ENCODE data around the gene AANAT. TPM values are rescaled to one million over a fixed set of nuclear protein-coding genes. Genes with fewer than 3 reads are reported as not detected.

AANAT gene
- total RNA-seq: not detected
- long read RNA-seq: 0 reads

DNA sequence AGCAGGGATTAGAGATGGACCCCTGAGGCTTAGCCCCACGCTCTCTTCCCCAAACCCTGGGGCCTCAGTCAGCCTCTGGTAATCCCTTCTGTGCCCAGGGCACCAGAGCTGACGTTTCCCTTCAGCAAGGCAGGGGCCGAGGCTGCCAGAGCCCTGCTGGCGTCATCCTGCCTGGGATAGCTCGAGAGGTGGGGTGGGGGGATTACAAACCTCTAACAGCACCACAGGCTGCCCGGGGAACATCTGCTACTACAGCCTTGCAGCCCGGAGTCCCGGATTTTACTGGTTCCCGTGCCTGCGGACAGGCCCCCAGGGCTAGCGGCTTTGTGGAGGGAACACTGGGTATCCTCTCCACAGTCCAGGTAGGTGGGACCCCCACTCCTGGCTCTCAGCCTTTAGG lies at the start of gene AANAT:
AANAT (plus strand) TSS at position 238 of the 400 bp plus-strand sequence. CDS start 1,144 bp downstream, outside the sequence.
- ATAC-seq (no peak), DNase-seq (no peak)
- intact Hi-C loops (cut with DNase I): no loop called here

DNA sequence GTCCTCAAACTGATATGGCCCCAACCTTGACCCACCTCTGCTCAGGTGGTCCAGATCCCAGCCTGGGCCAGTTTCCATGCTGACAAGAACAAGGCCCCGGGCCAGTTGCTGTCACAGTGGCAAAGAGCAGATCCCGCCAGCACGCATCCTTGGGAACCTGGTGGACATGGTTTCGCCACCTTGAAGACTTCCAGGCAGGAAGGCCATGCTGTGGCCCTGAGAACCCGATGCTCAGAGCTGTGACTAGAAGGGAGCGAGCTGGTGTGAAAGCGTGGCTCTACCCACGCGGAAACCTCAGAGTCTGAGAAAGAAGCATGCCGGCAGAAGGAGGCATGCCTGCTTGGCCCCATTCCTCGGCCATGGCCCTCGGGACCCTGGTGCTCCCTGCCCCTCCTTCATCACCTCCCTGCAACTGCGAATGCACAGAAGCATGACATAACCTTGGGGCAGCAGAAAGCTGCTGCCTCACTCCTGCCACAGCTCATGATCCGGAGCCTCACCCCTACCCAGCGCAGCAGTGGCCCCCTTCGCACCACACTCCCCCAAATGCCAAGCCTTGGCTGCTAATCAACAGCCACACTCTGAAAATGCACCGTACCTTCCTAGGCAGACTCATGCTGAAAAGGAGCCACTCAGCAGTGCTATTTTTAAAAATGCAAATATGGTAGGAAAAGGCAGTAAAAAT lies 47.7 kb upstream of the AANAT start:
- intact Hi-C loops (cut with DNase I): no loop called here
- DNase-seq (no peak), ATAC-seq (peak; percentile 18 to 34)

DNA sequence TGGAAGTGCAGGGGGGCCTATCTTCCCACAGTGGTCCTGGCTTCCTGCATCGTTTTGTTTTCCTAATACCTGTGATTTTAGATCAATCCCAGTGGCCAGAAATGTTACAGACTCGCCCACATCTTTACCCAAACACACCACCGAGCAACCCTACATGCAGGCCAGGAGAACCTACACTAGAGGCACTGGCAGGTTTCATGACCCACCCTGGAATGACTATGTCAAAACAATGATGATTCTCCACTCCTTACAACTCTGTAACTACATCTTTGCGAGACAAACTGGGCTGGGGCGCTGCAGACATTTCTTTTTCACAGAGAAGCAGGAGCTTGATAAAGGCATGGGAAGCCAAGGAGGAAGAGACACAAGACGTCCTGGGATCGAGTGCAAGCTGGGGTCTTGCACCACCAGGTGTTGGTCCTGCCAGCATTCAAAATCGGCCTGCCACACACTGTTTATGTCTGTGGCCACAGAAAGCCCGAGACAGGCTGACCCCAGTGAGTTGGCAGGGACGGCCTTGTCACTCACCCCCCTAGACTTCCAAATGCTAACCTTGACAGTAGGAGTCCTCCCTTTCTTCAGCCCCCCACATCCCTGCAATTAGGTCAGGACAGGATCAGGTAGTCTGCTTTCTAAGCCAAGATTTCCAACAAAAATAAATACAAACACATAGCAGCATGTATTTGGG lies 46.9 kb upstream of the AANAT start:
- DNase-seq (no peak), ATAC-seq (no peak)
- intact Hi-C loops (cut with DNase I): no loop called here

DNA sequence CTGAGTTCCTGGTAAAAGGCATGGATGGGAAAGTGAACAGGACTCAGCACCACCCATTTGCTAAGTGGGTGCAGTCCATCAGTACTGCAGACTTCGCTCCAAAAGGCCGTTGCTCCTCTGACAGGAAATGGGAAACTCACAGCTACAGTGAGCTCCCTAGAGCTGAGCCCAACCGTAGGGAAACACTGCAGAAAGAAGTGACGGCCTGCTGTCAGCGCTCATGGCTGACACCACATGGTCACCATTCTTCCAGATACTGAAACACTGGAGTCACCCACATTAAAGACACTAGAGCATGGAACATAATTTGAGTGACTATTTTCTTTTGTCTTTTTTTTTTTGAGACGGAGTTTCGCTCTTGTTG lies 46.4 kb upstream of the AANAT start:
- DNase-seq: peak; percentile 56
- intact Hi-C loops (cut with DNase I): no loop called here
- peak; percentile 83 to 90 for ATAC-seq

DNA sequence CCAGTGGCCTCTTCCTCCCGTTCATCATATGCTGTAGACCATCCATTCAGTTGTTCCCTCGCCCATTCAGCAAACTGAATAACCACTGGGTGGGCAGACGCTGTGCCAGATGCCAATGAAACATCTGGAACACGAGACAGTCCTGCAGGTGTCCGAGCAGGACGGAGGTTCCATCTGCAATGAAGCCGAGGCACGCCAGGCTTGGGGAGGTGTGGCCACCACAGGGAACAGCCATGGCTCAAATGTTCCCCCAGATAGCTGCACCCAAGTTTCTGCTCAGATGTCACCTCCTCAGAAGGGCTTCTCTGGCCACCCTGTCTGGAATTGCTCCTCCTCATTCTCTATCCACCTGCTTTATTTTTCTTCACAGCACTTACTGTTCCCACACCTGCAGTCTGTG lies 45.0 kb upstream of the AANAT start:
- intact Hi-C loops (cut with DNase I): no loop called here
- ATAC-seq (no peak), DNase-seq (no peak)

DNA sequence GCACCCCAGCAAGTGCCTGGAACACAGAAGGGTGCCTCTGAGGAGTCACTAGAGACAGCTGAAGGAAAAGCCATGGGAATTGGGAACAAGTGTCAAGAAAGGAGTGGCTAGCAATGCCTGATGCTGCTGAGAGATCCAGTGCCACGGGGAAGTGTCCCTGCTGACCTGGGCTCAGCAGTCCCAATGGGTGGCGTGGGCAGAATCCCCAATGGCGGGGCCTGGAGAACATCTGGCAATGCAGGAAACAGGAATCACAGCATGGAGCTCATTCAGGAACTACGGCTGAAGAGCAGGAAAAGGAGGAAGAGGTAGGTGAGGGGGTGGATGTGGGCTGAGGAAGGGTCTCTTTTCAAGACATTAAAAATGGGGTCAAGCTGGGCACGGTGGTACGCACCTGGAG lies 44.5 kb upstream of the AANAT start:
- ATAC-seq (no peak), DNase-seq (no peak)
- intact Hi-C loops (cut with DNase I): no loop called here

DNA sequence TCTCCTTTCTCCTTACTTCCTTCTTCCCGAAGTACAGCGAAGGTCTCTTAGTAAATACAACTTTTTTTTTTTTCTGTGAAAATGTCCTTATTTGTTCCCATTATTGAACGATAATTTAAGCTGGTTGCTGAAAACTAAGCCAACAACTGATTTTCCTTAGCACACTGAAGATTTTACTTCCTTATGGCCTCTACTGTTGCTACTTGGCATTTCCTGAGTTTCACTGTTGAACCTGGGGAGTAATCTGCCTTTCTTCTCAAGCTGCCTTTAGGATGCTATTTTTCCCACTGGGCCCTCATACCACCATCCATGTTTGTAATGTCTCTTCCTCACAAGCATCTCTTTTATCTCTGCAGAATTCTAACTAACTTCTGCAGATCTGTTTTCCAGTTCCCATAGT lies 40.5 kb upstream of the AANAT start:
- ATAC-seq (no peak), DNase-seq (no peak)
- intact Hi-C loops (cut with DNase I): no loop called here

DNA sequence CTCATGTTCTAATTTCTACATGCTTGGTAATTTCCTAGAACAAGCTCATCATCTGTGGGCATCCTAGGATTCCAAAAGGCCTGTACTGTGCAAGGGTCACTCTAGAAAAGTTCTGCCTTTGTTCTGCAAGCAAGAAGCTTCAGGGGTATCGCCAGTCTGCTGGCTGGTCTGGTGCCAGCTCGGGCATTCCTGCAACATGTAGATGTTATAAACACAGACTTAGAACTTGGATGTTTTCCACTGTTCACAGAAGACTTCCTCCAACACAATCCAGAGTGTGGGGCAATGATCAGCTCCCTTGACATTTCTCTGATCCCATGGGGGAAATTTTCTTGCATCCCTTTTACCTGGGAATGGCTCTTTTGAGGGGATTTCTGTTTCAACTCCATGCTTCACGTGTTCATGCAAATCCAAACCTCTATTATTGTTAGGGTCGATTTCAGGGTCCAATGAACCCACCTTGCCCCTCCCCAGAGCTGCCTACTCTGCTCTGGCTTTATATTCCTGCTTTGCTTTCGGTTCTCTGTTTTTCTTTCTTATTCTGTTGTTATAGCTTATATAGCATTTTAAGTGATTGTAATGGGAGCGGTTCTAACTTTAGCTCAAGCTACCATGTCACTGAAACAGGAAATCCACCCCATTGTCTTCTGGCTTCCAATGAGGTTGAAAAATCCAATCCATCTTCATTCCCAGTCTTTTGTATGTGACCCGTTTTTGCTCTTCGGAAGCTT lies 39.7 kb upstream of the AANAT start:
- intact Hi-C loops (cut with DNase I): no loop called here
- ATAC-seq: peak; percentile 34 to 41
- no peak for DNase-seq

DNA sequence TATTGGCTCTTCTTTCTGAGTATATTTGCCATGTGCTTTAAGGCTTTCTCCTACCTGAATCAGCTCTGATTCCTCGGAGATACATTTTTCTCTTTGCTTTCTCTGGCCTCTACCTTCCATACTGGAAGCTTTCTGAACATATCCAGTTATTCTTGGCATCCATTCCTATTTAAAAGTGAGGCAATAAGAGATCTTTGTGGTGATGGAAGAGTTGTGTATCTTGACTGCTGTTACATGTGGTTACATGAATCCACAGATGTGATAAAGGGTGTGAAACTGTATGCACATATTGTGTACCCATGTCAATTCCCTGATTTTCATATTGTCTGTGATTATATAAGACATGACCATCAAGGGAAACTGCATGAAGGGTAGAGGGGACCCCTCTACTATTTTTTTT lies 38.9 kb upstream of the AANAT start:
- intact Hi-C loops (cut with DNase I): no loop called here
- ATAC-seq (no peak), DNase-seq (no peak)

DNA sequence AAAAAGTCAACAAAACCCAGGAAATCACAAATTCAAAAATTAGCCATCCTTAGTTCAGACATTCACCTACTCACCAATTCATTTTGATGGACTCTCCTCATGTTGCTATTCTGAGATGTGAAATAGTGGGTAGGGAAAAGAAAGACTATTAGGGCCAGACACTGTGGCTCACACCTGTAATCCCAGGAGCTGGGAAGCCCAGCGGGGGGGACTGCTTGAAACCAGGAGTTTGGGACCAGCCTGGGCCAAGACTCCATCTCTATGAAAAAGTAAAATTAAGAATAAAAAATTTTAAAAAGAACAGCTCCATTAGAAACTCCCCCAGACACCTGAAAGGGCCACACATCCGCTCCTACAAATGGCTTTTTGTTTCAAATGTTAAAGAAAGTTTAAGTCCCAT lies 35.9 kb upstream of the AANAT start:
- intact Hi-C loops (cut with DNase I): no loop called here
- DNase-seq (no peak), ATAC-seq (no peak)

DNA sequence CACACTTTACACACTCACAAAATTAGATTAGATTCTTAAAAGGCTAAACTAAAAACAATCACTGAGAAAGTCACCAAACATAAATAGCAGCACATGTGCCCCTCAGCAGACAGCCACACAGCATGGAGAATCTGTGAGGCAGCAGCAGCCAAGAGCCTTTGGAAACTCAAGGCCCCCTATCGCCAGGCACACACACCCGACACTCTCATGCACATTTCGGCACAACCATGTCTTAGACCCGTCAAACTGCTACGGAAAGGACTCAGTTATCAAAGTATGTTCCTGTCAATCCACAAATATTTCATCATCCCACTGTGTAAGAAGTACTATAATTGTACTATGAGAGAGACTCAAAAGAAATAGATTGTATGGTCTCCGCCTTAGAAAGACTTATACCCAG lies 35.4 kb upstream of the AANAT start:
- ATAC-seq: peak; percentile 51 to 68
- DNase-seq: no peak
- intact Hi-C loops (cut with DNase I): no loop called here

DNA sequence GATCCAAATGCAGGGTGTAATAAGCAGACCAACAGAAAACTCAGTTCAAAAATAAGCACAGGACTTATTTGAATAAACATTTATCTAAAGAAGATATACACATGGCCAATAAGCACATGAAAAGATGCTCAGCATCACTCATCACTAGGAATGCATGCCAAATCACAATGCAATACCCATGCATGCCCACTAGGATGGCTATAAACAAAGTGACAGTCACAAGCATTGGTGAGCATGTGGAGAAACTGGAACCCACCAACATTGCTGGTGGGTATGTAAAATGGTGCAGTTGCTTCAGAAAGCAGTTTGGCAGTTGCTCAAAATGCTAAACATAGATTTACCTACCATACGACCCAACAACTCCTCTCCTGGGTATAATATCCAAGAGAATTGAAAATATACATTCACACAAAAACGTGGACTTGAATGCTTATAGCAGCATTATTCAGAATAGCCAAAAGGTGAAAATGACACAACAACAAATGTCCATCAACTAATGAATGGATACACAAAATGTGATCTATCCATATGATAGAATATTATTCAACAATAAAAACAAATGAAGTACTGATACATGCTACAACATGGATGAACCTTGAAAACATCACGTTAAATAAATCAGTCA lies 34.6 kb upstream of the AANAT start:
- ATAC-seq (no peak), DNase-seq (no peak)
- intact Hi-C loops (cut with DNase I): no loop called here

DNA sequence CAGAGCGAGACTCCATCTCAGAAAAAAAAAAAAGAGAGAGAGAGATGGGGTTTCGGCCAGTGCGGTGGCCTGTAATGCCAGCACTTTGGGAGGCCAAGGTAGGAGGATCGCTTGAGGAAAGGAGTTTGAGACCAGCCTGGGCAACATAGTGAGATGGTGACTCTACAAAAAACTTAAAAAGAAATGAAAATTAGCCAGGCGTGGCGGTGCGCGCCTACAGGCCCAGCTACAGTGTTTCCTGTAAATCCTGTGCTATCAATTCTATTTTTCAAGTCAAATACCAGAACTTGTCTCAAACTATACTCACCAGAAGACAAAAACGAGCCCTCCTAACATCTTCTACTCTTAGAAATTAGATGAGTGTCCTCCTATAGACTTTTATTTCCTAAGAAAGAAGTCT lies 33.7 kb upstream of the AANAT start:
- no peak for ATAC-seq
- intact Hi-C loops (cut with DNase I): no loop called here
- no peak for DNase-seq

DNA sequence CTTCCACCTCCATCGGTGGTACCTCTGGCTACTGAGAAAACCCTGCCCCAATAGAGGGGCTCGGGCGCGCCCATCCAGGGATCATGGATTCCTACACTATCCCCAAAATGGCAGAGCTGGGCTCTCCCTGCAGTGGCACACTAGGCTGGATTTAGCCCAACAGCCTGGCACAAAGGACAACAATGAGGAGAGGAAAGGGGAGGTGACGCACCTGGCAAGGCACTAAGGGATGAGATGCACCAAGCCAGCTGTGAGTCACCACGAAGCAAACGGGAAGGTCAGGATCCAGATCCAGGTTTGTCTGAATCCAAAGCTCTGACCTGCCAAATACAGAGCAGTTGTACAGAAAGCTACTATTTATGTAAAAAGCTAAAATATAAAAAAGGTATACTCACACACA lies 32.5 kb upstream of the AANAT start:
- intact Hi-C loops (cut with DNase I): no loop called here
- ATAC-seq: peak in 1 of 2 donors; percentile 20

DNA sequence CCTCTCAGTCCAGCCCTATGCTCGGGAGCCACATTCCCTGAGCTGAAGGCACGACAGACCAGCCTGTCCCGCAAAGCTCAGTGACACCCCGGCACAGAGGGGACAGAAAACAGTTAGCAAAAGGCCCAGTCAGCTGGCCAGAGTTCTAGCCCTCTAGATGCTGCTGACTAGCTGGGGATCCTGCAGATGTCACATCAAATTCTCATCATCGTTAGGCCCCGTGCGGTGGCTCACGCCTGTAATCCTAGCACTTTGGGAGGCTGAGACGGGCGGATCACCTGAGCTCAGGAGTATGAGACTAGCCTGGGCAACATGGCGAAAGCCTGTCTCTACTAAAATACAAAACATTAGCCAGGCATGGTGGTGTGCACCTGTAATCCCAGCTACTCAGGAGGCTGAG lies 31.7 kb upstream of the AANAT start:
- peak; percentile 19 to 31 for ATAC-seq
- intact Hi-C loops (cut with DNase I): no loop called here
- DNase-seq: no peak

More for the DNA sequence above, 32.5 kb upstream of the AANAT start:
- no peak for DNase-seq

DNA sequence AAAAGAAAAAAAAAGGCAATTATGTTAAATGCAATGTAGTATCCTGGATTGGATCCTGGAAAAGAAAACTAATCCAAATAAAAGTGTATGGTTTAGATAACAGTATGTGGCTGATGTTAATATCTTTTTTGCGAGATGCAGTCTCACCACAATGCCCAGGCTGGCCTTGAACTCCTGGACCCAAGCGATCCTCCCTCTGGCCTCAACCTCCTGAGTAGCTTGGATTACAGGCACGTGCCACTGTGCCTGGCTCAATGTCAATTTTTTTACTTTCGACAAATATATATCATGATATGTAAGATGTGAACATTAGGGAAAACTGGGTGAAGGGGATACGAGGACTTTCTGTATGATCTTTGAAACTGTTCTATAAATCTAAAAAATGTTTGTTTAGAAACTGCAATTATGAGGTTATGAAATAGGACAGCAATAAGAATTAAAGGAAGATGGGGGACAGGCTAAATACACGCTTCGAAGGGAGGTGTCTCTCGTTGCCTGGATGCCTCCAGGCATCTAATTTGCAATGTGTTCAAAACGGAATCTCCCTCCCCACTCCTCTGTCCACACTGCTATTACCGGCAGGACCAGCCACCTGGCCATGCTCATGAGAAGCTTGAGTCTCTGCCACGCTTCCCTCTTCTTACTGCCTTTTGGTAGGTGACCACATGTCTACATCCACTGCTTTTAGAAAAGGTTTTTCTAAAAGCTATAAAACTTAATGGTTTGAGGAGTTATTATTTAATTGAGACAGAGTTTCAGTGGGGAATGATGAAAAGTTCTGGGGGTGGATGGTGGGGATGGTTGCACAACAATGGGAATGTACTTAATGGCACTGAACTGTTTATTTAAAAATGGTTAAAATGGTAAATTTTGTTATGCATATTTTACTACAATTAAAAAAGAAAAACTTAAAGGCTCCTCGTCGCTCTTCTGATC lies 29.7 kb upstream of the AANAT start:
- DNase-seq (no peak), ATAC-seq (no peak)
- intact Hi-C loops (cut with DNase I): no loop called here

DNA sequence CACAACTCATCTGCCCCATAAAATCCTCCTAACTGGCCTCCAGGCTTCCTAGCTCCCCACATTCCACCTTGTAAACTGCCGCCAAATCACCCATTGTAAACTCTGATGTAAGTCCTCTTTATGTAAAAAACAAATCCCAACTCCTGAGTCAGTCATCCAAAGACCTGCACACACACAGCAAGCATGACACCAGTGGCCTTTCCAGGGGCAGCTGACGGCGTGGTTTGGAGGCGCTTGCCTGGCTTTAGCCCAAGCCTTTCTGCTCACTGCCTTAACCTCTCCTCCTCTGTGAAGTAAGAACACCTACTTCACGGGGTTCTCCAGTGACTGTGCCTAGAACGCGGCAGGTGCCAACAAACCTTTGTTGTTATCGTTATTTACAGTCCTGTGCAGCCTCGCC lies 28.5 kb upstream of the AANAT start:
- no peak for ATAC-seq
- intact Hi-C loops (cut with DNase I): no loop called here
- DNase-seq: no peak

DNA sequence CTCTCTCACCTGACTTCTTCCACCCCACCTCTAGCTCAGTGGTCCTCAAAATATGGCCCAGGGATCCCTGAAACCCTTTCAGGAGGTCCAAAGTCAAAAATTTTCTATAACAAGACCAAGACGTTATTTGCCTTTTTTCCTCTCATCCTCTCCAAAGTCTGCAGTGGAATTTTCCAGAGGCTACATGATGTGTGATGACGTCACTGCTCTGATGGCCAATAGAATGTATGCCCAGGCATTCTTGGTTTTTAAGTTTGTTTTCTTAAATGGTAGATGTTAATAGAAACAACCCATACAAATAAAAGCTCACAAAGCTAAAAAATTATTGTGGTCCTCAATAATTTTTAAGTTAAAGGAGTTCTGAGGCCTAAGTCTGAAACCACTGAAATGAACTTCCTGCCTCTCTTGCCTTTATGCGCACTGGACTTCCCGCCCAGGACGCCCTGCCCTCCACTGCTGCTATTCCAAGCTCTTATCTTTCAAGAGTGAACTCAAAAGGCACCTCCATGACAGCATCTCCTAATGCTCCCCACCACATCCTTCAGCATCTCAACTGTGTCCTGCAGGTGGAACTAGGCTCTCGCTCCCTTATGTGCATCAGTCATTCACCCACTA lies 28.0 kb upstream of the AANAT start:
- ATAC-seq (no peak), DNase-seq (no peak)
- intact Hi-C loops (cut with DNase I): no loop called here
